Common myeloid progenitor, CD34-positive (primary cell): ENCODE results near the gene SUMF1. TPM values are rescaled to one million over a fixed set of nuclear protein-coding genes. Genes with fewer than 3 reads are reported as not detected.

ENCODE experiments used
- CTCF ChIA-PET: fragments of 350-600 bp; sonication (Branson Sonifier 250); formaldehyde crosslinking; loops from one replicate; lab custom pipeline; 2021; ENCODE audit warnings: antibody characterized with exemption; lab: Charles Lee
- POLR2A ChIA-PET: fragments of 350-600 bp; sonication (Branson Sonifier 250); formaldehyde crosslinking; loops from one replicate; lab custom pipeline; 2021; ENCODE audit warnings: antibody characterized with exemption; lab: Charles Lee
- DNase-seq, 3 donors: peaks; one replicate each; pipeline versions ENCODE4 v3.0.0 to v3.0.0-alpha.2; 2013
- H3K27ac ChIP-seq, 2 experiments: 1 replicate in 1 of 2; 2 replicates in 1 of 2; pipeline ENCODE4 v1.7.0; 2013; ENCODE audit warnings: inconsistent platforms in 2 of 2, low read length in 2 of 2, mild to moderate bottlenecking in 2 of 2, low read depth in 1 of 2, moderate library complexity in 1 of 2; ENCODE audit not compliant: severe bottlenecking in 2 of 2, insufficient read depth in 1 of 2, poor library complexity in 1 of 2
- H3K27me3 ChIP-seq, 5 experiments: replicated peaks in 2 of 5; 1 replicate in 3 of 5; 2 replicates in 2 of 5; pipeline versions ENCODE4 v1.6.1 to v1.7.0; 2013; ENCODE audit warnings: low read length in 4 of 5, mild to moderate bottlenecking in 2 of 5, moderate library complexity in 2 of 5, inconsistent platforms in 1 of 5; ENCODE audit not compliant: insufficient read depth in 5 of 5, control insufficient read depth in 4 of 5
- H3K36me3 ChIP-seq, 4 experiments: 1 replicate in 2 of 4; 2 replicates in 2 of 4; pipeline versions ENCODE4 v1.6.1 to v1.7.0; 2013; ENCODE audit warnings: low read length in 3 of 4, control low read depth in 1 of 4, mild to moderate bottlenecking in 1 of 4; ENCODE audit not compliant: control insufficient read depth in 4 of 4, insufficient read depth in 4 of 4
- H3K4me1 ChIP-seq, 4 experiments: 1 replicate in 3 of 4; 2 replicates in 1 of 4; pipeline versions ENCODE4 v1.6.1 to v1.7.1; 2013; ENCODE audit warnings: low read length in 3 of 4, mild to moderate bottlenecking in 3 of 4, control low read depth in 1 of 4, inconsistent platforms in 1 of 4, moderate library complexity in 1 of 4; ENCODE audit not compliant: control insufficient read depth in 4 of 4, insufficient read depth in 4 of 4; ENCODE audit errors: control extremely low read depth in 1 of 4
- H3K4me3 ChIP-seq, 7 experiments: 1 replicate in 4 of 7; 2 replicates in 3 of 7; pipeline versions ENCODE4 v1.5.1 to v1.7.0; 2013; ENCODE audit warnings: mild to moderate bottlenecking in 7 of 7, low read length in 6 of 7, moderate library complexity in 6 of 7, inconsistent platforms in 2 of 7, low read depth in 2 of 7, control low read depth in 1 of 7; ENCODE audit not compliant: insufficient read depth in 4 of 7, control insufficient read depth in 1 of 7; ENCODE audit errors: extremely low read depth in 1 of 7
- H3K9me3 ChIP-seq, 5 experiments: 1 replicate in 4 of 5; 2 replicates in 1 of 5; pipeline versions ENCODE4 v1.6.1 to v1.7.1; 2013; ENCODE audit warnings: low read length in 4 of 5, mild to moderate bottlenecking in 2 of 5, inconsistent platforms in 1 of 5, low read depth in 1 of 5, moderate library complexity in 1 of 5; ENCODE audit not compliant: control insufficient read depth in 4 of 5, insufficient read depth in 2 of 5; ENCODE audit errors: control extremely low read depth in 1 of 5
- WGBS: methylation state at CpG from one replicate; pipeline ENCODE4 v1.1.5; 2013; ENCODE audit not compliant: insufficient coverage; 5-methylcytosine and 5-hydroxymethylcytosine counted together
- polyA plus RNA-seq: library from polyadenylated mRNA; unstranded; fragments of 120-200 nt; gene quantifications from one replicate; pipeline ENCODE4 v1.2.1, GENCODE V29; 2013

SUMF1 gene
- 16.5 TPM for polyA plus RNA-seq

DNA sequence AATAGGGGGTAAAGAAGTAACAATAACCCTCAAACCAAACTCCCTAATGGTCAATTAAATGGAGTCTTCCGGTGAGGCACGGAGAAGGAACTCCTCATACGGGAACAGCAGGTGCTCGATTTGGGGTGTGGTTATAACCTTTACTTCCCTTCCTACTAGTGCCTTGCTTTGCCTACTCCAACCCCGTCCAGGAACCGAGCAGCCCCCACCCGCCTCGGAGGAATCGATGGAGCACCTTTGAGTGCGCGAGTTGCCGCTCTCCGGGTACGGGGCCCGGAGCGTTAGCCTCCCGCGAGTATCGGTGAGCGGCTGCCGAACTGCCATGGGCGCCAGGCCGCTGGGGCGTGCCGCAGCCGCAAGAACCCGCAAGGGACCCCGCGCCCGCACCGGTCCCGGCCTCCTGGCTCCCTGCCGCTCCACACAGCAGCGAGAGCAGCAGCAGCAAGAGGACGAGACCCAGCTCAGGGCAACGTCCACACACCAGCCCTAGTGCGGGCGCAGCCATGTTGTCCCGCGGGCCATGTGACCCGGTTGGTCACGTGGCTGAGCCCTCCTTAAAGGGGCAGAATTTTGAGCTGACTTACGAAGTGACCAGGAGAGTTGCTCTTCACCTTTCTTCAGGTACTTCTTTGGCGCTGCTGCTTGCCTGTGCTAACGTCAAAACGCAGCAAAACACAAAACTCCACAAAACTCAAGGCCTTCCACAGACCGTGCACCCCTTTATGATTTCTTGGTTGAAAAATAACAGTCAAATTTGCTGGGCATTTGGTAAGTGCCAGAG lies at the start of gene SUMF1:
Gene SUMF1, minus strand, starts transcription at position 529 of the 781 bp plus-strand sequence. Its CDS starts 24 bp downstream, at position 505.
- H3K4me3 ChIP-seq: peak within 1 kb of the TSS; percentile 84 to 97 (median 92)
- peak; percentile 55 to 76 (median 68) for DNase-seq
- H3K9me3 ChIP-seq: no peaks in the 10 kb centered on the region
- no peaks in the 10 kb centered on the region for H3K27me3 ChIP-seq
- ChIA-PET CTCF (interaction anchor here (1.0 kb wide), 1 partner anchor 24 kb away, joined by 3 read pairs; no protein-coding TSS in a partner anchor), POLR2A (interaction anchor here (0.6 to 1.3 kb wide), 3 partner anchors 26 to 53 kb away, joined by 3 to 10 read pairs (median 8); partner anchors contain the start of gene ITPR1)
- peaks cover 6 to 20% (median 16%) of the 10 kb centered on the region in 4 experiments for H3K4me1 ChIP-seq
- H3K27ac ChIP-seq: peak within 1 kb of the TSS; percentile 74 to 92
- peaks cover 0 to 3% (median 0%) of the 10 kb centered on the region in 4 experiments for H3K36me3 ChIP-seq
- under 1% methylated on average over 41 of the region's 47 CpGs for WGBS

DNA sequence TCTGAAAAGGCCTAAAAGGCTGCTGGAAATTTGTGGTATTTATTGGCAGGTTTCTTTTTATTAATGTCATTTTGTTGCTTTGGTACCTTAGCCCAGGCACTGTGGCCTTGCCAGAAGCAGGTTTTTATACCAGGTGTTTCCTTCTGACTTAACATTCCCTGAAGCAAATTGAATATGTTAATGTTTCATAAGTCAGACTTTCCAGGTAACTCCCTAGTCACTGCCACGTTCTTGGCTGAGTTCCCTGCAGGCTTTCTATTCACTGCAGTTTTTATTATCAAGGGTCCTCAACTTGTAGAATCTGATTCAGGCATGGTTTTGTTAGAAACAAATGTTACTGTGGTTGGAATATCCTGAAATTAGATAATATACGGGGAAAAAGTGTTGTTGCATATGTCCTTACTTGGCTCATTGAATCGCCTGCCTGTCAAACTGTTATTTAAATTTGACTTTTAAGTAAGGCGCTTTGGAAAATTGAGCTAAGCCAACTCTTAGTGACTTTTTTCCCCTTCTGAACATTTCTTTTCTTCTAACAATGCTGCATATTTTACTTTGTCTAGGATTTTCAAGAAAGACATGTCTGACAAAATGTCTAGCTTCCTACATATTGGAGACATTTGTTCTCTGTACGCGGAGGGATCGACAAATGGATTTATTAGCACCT lies 49.0 kb upstream of the SUMF1 start:
- H3K4me1 ChIP-seq: peaks cover 24 to 91% (median 78%) of the 10 kb centered on the region in 4 experiments
- POLR2A ChIA-PET: no interaction called here
- CTCF ChIA-PET: interaction anchor here (1.1 to 7.7 kb wide), 8 partner anchors 10 to 166 kb away, joined by 3 to 80 read pairs (median 6); no protein-coding TSS in a partner anchor

DNA sequence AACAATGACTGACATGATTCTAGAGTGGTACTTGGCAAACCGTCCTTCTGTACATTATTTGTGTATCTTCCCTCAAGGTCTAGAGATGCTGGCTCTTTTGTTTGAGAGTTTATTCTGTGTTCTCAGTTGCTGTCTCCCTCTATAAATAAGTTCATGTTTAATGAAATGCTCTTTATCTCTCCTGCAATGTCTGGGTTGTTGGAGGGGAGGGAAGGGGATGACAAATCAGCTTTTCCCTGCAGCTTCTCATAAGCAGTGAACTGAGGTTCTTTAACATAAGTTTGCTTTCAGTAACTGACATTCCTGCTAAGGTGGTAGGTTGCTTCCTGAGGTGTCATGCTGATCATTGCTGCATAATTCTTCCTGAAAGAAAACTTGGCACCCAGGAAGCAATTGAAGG lies 47.8 kb upstream of the SUMF1 start:
- H3K27me3 ChIP-seq: no peaks in the 10 kb centered on the region
- no peaks in the 10 kb centered on the region for H3K9me3 ChIP-seq
- H3K27ac ChIP-seq: peak overlapping the region in 1 of 2 experiments; percentile 72
- CTCF ChIA-PET: interaction anchor here (1.0 to 7.7 kb wide), 6 partner anchors 8 to 164 kb away, joined by 3 to 80 read pairs (median 14); no protein-coding TSS in a partner anchor
- DNase-seq: peak in 1 of 3 donors; percentile 24
- POLR2A ChIA-PET: interaction anchor here (1.4 kb wide), 1 partner anchor 20 kb away, joined by 3 read pairs; no protein-coding TSS in a partner anchor
- no peak overlapping the region for H3K4me3 ChIP-seq
- peaks cover 2 to 20% (median 3%) of the 10 kb centered on the region in 4 experiments for H3K36me3 ChIP-seq
- no CpG with 5 or more reads among the region's 1 CpG for WGBS
- peaks cover 16 to 85% (median 67%) of the 10 kb centered on the region in 4 experiments for H3K4me1 ChIP-seq

More for the DNA sequence above, 49.0 kb upstream of the SUMF1 start:
- peak overlapping the region; percentile 64 to 72 for H3K27ac ChIP-seq
- peak in 1 of 3 donors; percentile 40 for DNase-seq
- H3K9me3 ChIP-seq: no peaks in the 10 kb centered on the region
- H3K36me3 ChIP-seq: peaks cover 0 to 16% (median 2%) of the 10 kb centered on the region in 4 experiments
- 73% methylated on average over 6 of the region's 7 CpGs for WGBS
- H3K27me3 ChIP-seq: no peaks in the 10 kb centered on the region
- peak overlapping the region in 1 of 7 experiments; percentile 13 for H3K4me3 ChIP-seq

DNA sequence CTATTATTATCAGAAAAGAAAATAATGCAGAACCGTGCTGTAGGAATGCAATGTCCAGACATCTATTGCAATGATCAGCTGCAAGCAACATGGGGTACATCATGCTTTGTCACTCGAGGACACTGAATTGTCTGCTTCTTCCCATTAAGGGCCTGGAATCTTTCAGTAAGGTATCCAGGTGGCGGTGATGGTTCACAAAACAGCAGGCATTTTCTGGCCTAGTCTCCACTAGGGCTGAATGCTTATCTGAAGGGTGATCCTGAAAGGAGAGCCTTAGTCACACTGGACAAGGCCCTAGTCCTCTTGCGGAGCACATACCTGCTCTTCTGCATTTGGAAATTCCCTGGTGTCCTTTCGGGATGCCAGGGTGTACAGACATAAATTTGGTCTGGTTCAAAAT lies 47.3 kb upstream of the SUMF1 start:
- H3K27me3 ChIP-seq: no peaks in the 10 kb centered on the region
- DNase-seq: no peak
- peaks cover 14 to 79% (median 61%) of the 10 kb centered on the region in 4 experiments for H3K4me1 ChIP-seq
- no peak overlapping the region for H3K27ac ChIP-seq
- peak overlapping the region in 1 of 7 experiments; percentile 3 for H3K4me3 ChIP-seq
- WGBS: 76% methylated on average over 4 of the region's 5 CpGs
- CTCF ChIA-PET: interaction anchor here (1.0 to 7.7 kb wide), 5 partner anchors 8 to 164 kb away, joined by 3 to 80 read pairs (median 7); no protein-coding TSS in a partner anchor
- POLR2A ChIA-PET: interaction anchor here (0.9 to 1.4 kb wide), 2 partner anchors 19 to 21 kb away, joined by 3 read pairs; no protein-coding TSS in a partner anchor
- no peaks in the 10 kb centered on the region for H3K9me3 ChIP-seq
- H3K36me3 ChIP-seq: peaks cover 0 to 26% (median 4%) of the 10 kb centered on the region in 4 experiments

DNA sequence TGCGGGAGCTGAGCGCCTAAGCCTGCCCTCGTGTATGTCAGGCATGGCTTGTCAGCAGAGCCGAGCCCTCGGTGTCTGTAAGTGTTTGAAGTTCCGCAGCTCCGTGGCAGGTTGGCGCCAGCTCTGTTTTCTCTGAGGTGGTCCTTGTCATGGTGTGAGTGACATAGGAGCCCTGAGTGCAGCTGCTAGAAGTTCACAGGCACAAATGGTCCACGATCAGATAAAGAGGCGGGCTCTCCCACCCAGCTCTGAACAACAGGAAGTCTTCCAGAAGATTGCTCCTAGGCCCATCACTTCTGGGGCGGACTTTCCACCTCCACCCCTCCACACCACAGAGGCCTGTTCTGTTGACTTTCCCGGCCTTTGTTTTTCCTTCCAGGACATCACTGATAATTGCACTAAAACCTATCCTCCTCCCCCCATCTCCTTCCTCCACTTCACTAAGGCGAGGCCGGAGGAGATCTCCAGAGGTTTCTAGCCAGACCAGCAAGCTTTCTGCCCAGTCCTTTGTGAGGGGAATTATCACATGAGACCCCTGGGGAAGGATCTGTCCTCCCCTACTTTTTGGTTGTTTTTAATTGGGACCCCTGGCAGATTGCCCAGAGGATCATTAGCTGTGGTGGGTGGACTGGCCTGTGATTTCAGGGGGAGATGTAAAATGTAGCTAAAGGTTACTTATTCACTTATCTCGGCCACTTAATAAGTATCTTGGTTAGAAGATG lies 46.0 kb upstream of the SUMF1 start:
- no peaks in the 10 kb centered on the region for H3K27me3 ChIP-seq
- DNase-seq: peak in 1 of 3 donors; percentile 72
- H3K27ac ChIP-seq: peak overlapping the region in 1 of 2 experiments; percentile 39
- peaks cover 0 to 26% (median 4%) of the 10 kb centered on the region in 4 experiments for H3K36me3 ChIP-seq
- H3K4me1 ChIP-seq: peaks cover 18 to 76% (median 56%) of the 10 kb centered on the region in 4 experiments
- 46% methylated on average over 8 of the region's 15 CpGs for WGBS
- H3K9me3 ChIP-seq: no peaks in the 10 kb centered on the region
- ChIA-PET POLR2A (interaction anchor here (0.9 to 3.2 kb wide), 3 partner anchors 18 to 22 kb away, joined by 3 to 12 read pairs (median 3); partner anchors contain the start of gene ITPR1), CTCF (interaction anchor here (0.8 to 2.0 kb wide), 7 partner anchors 10 to 121 kb away, joined by 3 to 5 read pairs (median 4); partner anchors contain the start of gene ITPR1)
- peak overlapping the region in 1 of 7 experiments; percentile 0 for H3K4me3 ChIP-seq
